Activated CD8-positive, alpha-beta T cell treated with anti-CD3 and anti-CD28 coated beads for 36 hours (primary cell): ENCODE data around the gene ABR. TPM values are rescaled to one million over a fixed set of nuclear protein-coding genes. Genes with fewer than 3 reads are reported as not detected.

Source experiments
- ATAC-seq: fragments of 200-7000 bp; cut with Tn5 transposase; one replicate; pipeline ENCODE4 v1.10.0; 2021; ENCODE audit warnings: mild to moderate bottlenecking, moderate library complexity
- CTCF ChIA-PET: fragments of 350-600 bp; sonication (Branson Sonifier 250); formaldehyde crosslinking; loops from one replicate; lab custom pipeline; 2021; ENCODE audit warnings: antibody characterized with exemption; lab: Charles Lee
- POLR2A ChIA-PET: fragments of 350-600 bp; sonication (Branson Sonifier 250); formaldehyde crosslinking; loops from one replicate; lab custom pipeline; 2021; ENCODE audit warnings: antibody characterized with exemption; lab: Charles Lee
- DNase-seq: peaks from one replicate; pipeline ENCODE4 v3.0.0-alpha.2; 2020
- H3K27ac Mint-ChIP-seq: one replicate; pipeline ENCODE4 v1.8.0; 2021; ENCODE audit warnings: mild to moderate bottlenecking, mixed read lengths
- H3K27me3 Mint-ChIP-seq: one replicate; pipeline ENCODE4 v1.8.0; 2021; ENCODE audit warnings: mixed read lengths
- H3K36me3 Mint-ChIP-seq: one replicate; pipeline ENCODE4 v1.8.0; 2021; ENCODE audit warnings: low read depth, mixed read lengths
- H3K4me1 Mint-ChIP-seq: one replicate; pipeline ENCODE4 v1.8.0; 2021; ENCODE audit warnings: low read depth, mixed read lengths
- H3K4me3 Mint-ChIP-seq: one replicate; pipeline ENCODE4 v1.8.0; 2021; ENCODE audit warnings: mild to moderate bottlenecking, moderate library complexity, mixed read lengths
- H3K9me3 Mint-ChIP-seq: one replicate; pipeline ENCODE4 v1.8.0; 2021; ENCODE audit warnings: mixed read lengths
- intact Hi-C: fragments of 100-400 bp; cut with micrococcal nuclease; formaldehyde crosslinking; loops from one replicate; pipeline ENCODE4 v1.10.0; 2022
- total RNA-seq, 2 experiments: library from RNA; stranded (reverse); gene quantifications; one replicate each; pipeline ENCODE4 v1.2.3, GENCODE V29; 2021
- TF ChIP-seq, protein P1 (sequence below): fragments of 200-600 bp; IDR thresholded peaks from one replicate; pipeline ENCODE4 v1.8.0; 2022; ENCODE audit warnings: antibody characterized with exemption, mild to moderate bottlenecking

Gene ABR
- total RNA-seq, 2 experiments from 2014 or later, result 44.4 to 46.6 TPM

DNA sequence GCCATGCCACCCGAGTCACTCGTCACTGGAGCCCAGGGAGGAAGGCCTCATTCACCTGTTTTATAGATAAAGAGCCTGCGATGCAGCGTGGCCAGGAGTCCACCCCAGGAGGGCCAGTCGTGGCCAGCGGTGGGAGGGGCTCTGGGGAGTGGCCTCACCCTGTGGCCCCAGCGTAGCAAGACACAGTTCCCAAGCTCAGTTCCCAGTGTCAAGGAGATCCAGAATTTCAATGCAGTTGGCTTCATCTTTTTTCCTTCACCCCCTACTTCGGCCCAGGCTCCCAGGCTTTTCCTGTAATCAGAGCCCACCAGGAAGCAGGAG is 84.0 kb downstream of the ABR start:
- CTCF ChIA-PET, result interaction anchor here (1.2 to 2.9 kb wide), 2 partner anchors 26 to 40 kb away, joined by 5 to 11 read pairs; no protein-coding TSS in a partner anchor

DNA sequence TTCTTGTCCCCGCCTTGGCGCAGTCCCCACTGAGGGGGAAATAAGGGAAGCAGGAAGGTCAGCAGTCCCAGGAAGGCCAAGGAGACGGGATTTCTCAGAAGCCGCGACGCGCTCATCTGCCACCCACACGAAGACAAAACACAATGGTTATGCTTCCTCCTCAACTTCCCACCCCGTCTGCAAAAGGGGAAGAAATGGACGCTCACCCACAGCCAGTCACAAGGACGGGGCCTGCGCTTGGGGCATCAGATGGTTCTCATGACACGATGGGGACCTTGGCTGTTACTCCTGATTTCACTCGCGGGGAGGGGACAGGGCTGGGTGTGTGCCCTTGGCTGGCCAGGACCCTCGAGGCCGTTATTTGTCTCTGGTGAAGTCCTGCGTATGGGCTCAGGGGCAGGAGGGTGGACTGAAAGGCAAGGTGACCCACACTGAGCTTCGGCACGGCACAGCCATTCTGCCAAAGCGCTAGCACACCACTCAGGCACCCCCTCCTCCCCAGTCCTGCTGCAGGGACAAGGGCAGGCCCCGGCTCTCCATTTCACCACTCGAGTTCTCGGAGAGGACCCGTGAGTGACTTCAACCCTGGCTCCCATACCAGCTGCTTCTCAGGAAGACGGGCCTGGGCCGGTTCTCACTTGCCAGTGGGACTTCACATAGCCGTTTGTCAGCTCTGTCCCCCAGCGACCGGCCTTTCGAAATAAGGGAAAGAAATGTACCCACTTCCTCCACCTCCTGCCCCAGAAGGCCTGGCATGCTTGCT is 84.5 kb downstream of the ABR start:
- no peak overlapping the region for H3K27ac Mint-ChIP-seq
- POLR2A ChIA-PET, result no interaction called here
- H3K4me3 Mint-ChIP-seq, result no peak overlapping the region
- intact Hi-C loops, result no loop called here
- peaks cover 23% of the 10 kb centered on the region for H3K4me1 Mint-ChIP-seq
- no peaks in the 10 kb centered on the region for H3K27me3 Mint-ChIP-seq
- no peaks in the 10 kb centered on the region for H3K9me3 Mint-ChIP-seq
- CTCF ChIA-PET, result interaction anchor here (2.9 kb wide), 1 partner anchor 39 kb away, joined by 11 read pairs; no protein-coding TSS in a partner anchor
- TF ChIP-seq, protein P1, sequence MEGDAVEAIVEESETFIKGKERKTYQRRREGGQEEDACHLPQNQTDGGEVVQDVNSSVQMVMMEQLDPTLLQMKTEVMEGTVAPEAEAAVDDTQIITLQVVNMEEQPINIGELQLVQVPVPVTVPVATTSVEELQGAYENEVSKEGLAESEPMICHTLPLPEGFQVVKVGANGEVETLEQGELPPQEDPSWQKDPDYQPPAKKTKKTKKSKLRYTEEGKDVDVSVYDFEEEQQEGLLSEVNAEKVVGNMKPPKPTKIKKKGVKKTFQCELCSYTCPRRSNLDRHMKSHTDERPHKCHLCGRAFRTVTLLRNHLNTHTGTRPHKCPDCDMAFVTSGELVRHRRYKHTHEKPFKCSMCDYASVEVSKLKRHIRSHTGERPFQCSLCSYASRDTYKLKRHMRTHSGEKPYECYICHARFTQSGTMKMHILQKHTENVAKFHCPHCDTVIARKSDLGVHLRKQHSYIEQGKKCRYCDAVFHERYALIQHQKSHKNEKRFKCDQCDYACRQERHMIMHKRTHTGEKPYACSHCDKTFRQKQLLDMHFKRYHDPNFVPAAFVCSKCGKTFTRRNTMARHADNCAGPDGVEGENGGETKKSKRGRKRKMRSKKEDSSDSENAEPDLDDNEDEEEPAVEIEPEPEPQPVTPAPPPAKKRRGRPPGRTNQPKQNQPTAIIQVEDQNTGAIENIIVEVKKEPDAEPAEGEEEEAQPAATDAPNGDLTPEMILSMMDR, result no peak
- H3K36me3 Mint-ChIP-seq, result peaks cover 15% of the 10 kb centered on the region
- no peak for DNase-seq
- no peak for ATAC-seq

More for the DNA sequence above, 84.0 kb downstream of the ABR start:
- H3K4me1 Mint-ChIP-seq, result peaks cover 23% of the 10 kb centered on the region
- ATAC-seq (no peak), DNase-seq (no peak)
- H3K4me3 Mint-ChIP-seq, result no peak overlapping the region
- H3K27me3 Mint-ChIP-seq, result no peaks in the 10 kb centered on the region
- H3K9me3 Mint-ChIP-seq, result no peaks in the 10 kb centered on the region
- intact Hi-C loops, result no loop called here
- POLR2A ChIA-PET, result no interaction called here
- H3K36me3 Mint-ChIP-seq, result peaks cover 15% of the 10 kb centered on the region
- TF ChIP-seq, protein P1, result no peak
- no peak overlapping the region for H3K27ac Mint-ChIP-seq

- no peak for ATAC-seq
- POLR2A ChIA-PET, result no interaction called here
- no peaks in the 10 kb centered on the region for H3K27me3 Mint-ChIP-seq
- TF ChIP-seq, protein P1, result no peak
- H3K4me1 Mint-ChIP-seq, result peaks cover 23% of the 10 kb centered on the region
- DNase-seq, result no peak
- CTCF ChIA-PET, result no interaction called here
- no peak overlapping the region for H3K4me3 Mint-ChIP-seq
- peaks cover 14% of the 10 kb centered on the region for H3K36me3 Mint-ChIP-seq
- H3K27ac Mint-ChIP-seq, result no peak overlapping the region
- intact Hi-C loops, result no loop called here
- H3K9me3 Mint-ChIP-seq, result no peaks in the 10 kb centered on the region
Measured at GRCh38 chr17:1094591-1094990, 85.2 kb downstream of the ABR start.

DNA sequence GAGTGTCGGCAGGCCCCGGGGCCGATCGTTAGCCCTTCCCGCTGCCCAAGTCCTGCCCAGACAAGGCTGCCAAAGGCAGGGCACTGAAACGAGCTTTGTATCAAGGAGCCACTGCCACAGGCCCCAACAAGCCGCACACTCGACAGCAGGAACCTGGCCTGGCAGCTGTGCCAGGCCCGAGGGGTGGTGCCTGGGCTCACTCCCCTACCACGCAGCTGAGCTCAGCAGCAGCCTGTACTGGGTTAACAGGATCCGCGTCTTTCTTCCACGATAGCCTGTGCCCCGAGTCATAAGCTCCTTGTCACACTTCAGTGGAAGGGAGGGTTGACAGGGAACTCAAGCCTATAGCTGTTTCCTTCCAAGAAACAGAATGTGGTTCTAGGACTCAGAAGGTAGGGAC is 87.9 kb downstream of the ABR start:
- H3K9me3 Mint-ChIP-seq, result no peaks in the 10 kb centered on the region
- TF ChIP-seq, protein P1, result no peak
- no peaks in the 10 kb centered on the region for H3K27me3 Mint-ChIP-seq
- no peak for ATAC-seq
- H3K27ac Mint-ChIP-seq, result no peak overlapping the region
- no peaks in the 10 kb centered on the region for H3K36me3 Mint-ChIP-seq
- ChIA-PET CTCF (no interaction called here), POLR2A (no interaction called here)
- peaks cover 6% of the 10 kb centered on the region for H3K4me1 Mint-ChIP-seq
- H3K4me3 Mint-ChIP-seq, result no peak overlapping the region
- DNase-seq, result no peak
- intact Hi-C loops, result no loop called here

DNA sequence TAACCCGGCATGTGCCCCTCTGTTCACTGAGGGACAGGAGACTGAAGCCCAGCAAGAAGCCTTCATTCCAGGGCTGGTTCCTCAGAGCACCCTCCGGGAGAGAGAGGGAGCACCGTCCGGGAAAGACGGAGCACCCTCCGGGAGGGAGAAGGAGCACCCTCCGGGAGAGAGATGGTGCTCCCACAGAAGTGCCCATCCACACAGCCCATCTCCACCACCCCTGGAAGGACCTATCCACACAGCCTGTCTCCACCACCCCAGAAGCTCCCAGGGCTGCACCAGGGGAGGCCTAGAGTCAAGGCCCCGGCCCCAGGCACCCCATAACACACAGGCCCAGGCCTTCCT is 88.6 kb downstream of the ABR start:
- ATAC-seq (no peak), DNase-seq (no peak)
- Mint-ChIP-seq H3K27me3 (no peaks in the 10 kb centered on the region), H3K4me3 (no peak overlapping the region), H3K27ac (no peak overlapping the region), H3K9me3 (no peaks in the 10 kb centered on the region), H3K4me1 (peaks cover 2% of the 10 kb centered on the region), H3K36me3 (no peaks in the 10 kb centered on the region)
- ChIA-PET POLR2A (no interaction called here), CTCF (no interaction called here)
- TF ChIP-seq, protein P1, result no peak
- intact Hi-C loops, result no loop called here
